Keratinocyte (primary cell): ENCODE measurements around the gene MALT1. TPM values are rescaled to one million over a fixed set of nuclear protein-coding genes. Genes with fewer than 3 reads are reported as not detected.
A peak's percentile ranks its signal among the peaks of the same experiment; 100 is the strongest.

ENCODE experiments used
- DNase-seq: peaks from one replicate; pipeline ENCODE4 v3.0.0-alpha.2; 2011; ENCODE audit warnings: low read depth, missing footprints, low spot score
- FAIRE-seq: peaks from 2 replicates; lab custom pipeline; 2011; peaks lifted over from hg19 to GRCh38; lab: Jason Lieb, UNC
- H2AFZ ChIP-seq: 2 replicates; pipeline ENCODE4 v1.6.0; 2012; ENCODE audit warnings: low read length, control low read depth, inconsistent platforms; ENCODE audit not compliant: control insufficient read depth
- H3K27ac ChIP-seq: 2 replicates; pipeline ENCODE4 v1.5.1; 2011; ENCODE audit warnings: low read length; ENCODE audit not compliant: control insufficient read depth, insufficient read depth
- H3K27me3 ChIP-seq: 3 replicates; pipeline ENCODE4 v1.6.0; 2011; ENCODE audit warnings: low read length; ENCODE audit not compliant: control insufficient read depth, insufficient read depth; ENCODE audit errors: extremely low read depth
- H3K36me3 ChIP-seq, 2 experiments: 2 replicates in 1 of 2; 3 replicates in 1 of 2; pipeline ENCODE4 v1.5.1; 2011; ENCODE audit warnings: low read length in 2 of 2, mild to moderate bottlenecking in 1 of 2; ENCODE audit not compliant: control insufficient read depth in 2 of 2, insufficient read depth in 2 of 2; ENCODE audit errors: extremely low read depth in 1 of 2
- H3K4me1 ChIP-seq: 3 replicates; pipeline ENCODE4 v1.5.1; 2011; ENCODE audit warnings: low read length; ENCODE audit not compliant: control insufficient read depth, insufficient read depth; ENCODE audit errors: extremely low read depth
- H3K4me2 ChIP-seq: 3 replicates; pipeline ENCODE4 v1.6.0; 2011; ENCODE audit warnings: low read depth, low read length; ENCODE audit not compliant: control insufficient read depth, insufficient read depth; ENCODE audit errors: extremely low read depth
- H3K4me3 ChIP-seq, 3 experiments: fragments of 200-600 bp in 1 of 3; sonication (generic) in 1 of 3; 2 replicates in 2 of 3; 3 replicates in 1 of 3; pipeline ENCODE4 v1.5.1; 2011 to 2016; ENCODE audit warnings: low read length in 3 of 3, mild to moderate bottlenecking in 3 of 3, control low read depth in 2 of 3, inconsistent platforms in 1 of 3, low read depth in 1 of 3, mixed read lengths in 1 of 3, mixed run types in 1 of 3, moderate library complexity in 1 of 3; ENCODE audit not compliant: control insufficient read depth in 2 of 3, insufficient read depth in 2 of 3; ENCODE audit errors: extremely low read depth in 1 of 3
- H3K79me2 ChIP-seq: 2 replicates; pipeline ENCODE4 v1.6.0; 2012; ENCODE audit warnings: low read length; ENCODE audit not compliant: control insufficient read depth, insufficient read depth
- H3K9ac ChIP-seq: 3 replicates; pipeline ENCODE4 v1.6.0; 2011; ENCODE audit warnings: low read length; ENCODE audit not compliant: control insufficient read depth, insufficient read depth; ENCODE audit errors: extremely low read depth
- H3K9me1 ChIP-seq: 3 replicates; pipeline ENCODE4 v1.6.0; 2011; ENCODE audit warnings: low read length; ENCODE audit not compliant: control insufficient read depth, insufficient read depth; ENCODE audit errors: extremely low read depth
- H3K9me3 ChIP-seq: 2 replicates; pipeline ENCODE4 v1.5.1; 2012; ENCODE audit warnings: low read depth, low read length; ENCODE audit not compliant: control insufficient read depth
- H4K20me1 ChIP-seq: 3 replicates; pipeline ENCODE4 v1.6.0; 2011; ENCODE audit warnings: low read length; ENCODE audit not compliant: control insufficient read depth, insufficient read depth; ENCODE audit errors: extremely low read depth
- CTCF ChIP-seq, 3 experiments: IDR thresholded peaks in 1 of 3; conservative IDR thresholded peaks in 1 of 3; optimal IDR thresholded peaks in 1 of 3; 2 replicates in 2 of 3; 3 replicates in 1 of 3; pipeline versions ENCODE3 to v1.5.1; 2011; ENCODE audit warnings: low read length in 3 of 3, mild to moderate bottlenecking in 3 of 3, moderate library complexity in 2 of 3, control low read depth in 1 of 3, inconsistent platforms in 1 of 3; ENCODE audit not compliant: insufficient read depth in 2 of 3; ENCODE audit errors: extremely low read depth in 1 of 3
- EZH2 ChIP-seq: IDR thresholded peaks from one replicate; pipeline ENCODE4 v1.6.1; 2012; ENCODE audit warnings: inconsistent platforms, mild to moderate bottlenecking, low read length, moderate library complexity
- dilution Hi-C: fragments of 300-500 bp; cut with MboI; formaldehyde crosslinking; loops from one replicate; pipeline ENCODE4 v1.7.0; 2020; ENCODE audit warnings: low sequenced_read_pairs; ENCODE audit not compliant: extremely low pct_ligation_motif_present
- polyA plus RNA-seq, 5 experiments: library from polyadenylated mRNA; depleted of rRNA in 3 of 5; stranded (reverse) in 3 of 5; stranded (forward) in 1 of 5; unstranded in 1 of 5; fragments of >200 nt; gene quantifications; 1 replicate in 1 of 5; 2 replicates in 3 of 5; 3 replicates in 1 of 5; pipeline versions ENCODE4 v1.2.1 to v1.2.3, GENCODE V29; 2011 to 2012; ENCODE audit warnings: missing spikeins in 2 of 5, low read depth in 1 of 5, low replicate concordance in 1 of 5

Gene MALT1
- polyA plus RNA-seq, 1 donor (not counting 4 experiments of a cell fraction or from before 2014, with no cell fraction given): 52.1 TPM

DNA sequence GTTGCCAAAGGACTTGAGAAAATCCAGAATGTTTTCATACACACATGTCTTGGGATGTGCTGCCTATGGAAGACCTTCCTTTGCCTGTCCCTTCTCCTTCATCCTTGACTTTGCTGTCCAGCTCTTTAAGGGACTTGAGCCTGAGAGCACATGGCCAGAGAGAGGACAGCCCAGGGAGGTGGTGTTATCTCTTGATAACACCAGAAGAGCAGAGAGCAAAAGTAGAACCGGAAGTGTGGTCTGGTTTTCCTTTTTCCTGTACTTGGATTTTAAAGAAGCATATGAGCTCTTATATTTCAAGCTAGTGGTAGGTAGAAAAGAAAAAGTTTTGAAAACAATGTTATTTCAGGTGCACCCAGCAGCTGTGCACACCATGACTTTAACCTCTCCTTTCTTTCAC is 99.3 kb downstream of the MALT1 start:
- H4K20me1 ChIP-seq: no peaks in the 10 kb centered on the region
- peaks cover 20% of the 10 kb centered on the region for H3K4me1 ChIP-seq
- no peaks in the 10 kb centered on the region for H3K9me1 ChIP-seq
- no peak overlapping the region for H2AFZ ChIP-seq
- H3K36me3 ChIP-seq: no peaks in the 10 kb centered on the region
- H3K9ac ChIP-seq: no peak overlapping the region
- dilution Hi-C loops: no loop called here
- peaks cover 3% of the 10 kb centered on the region for H3K27me3 ChIP-seq
- H3K79me2 ChIP-seq: no peaks in the 10 kb centered on the region
- no peaks in the 10 kb centered on the region for H3K9me3 ChIP-seq
- FAIRE-seq: peak; percentile 9
- no peak for DNase-seq
- no peak overlapping the region for H3K4me3 ChIP-seq
- no peak overlapping the region for H3K4me2 ChIP-seq
- no peak overlapping the region for H3K27ac ChIP-seq
- no peak for TF ChIP-seq CTCF (optimal IDR thresholded peaks at IDR 0.05 in 1 of 3, IDR thresholded peaks at IDR 0.05 in 1 of 3, conservative IDR thresholded peaks at IDR 0.05 in 1 of 3; ENCODE audit: extremely low read depth in 1 of 3, insufficient read depth in 2 of 3, low read length in 3 of 3)
- no peak for TF ChIP-seq EZH2

- Histone ChIP-seq H3K9ac (no peak overlapping the region), H3K4me2 (no peak overlapping the region), H3K9me3 (no peaks in the 10 kb centered on the region), H3K79me2 (no peaks in the 10 kb centered on the region), H3K4me1 (peaks cover 20% of the 10 kb centered on the region), H3K36me3 (no peaks in the 10 kb centered on the region), H2AFZ (no peak overlapping the region), H3K9me1 (no peaks in the 10 kb centered on the region), H4K20me1 (no peaks in the 10 kb centered on the region), H3K27ac (no peak overlapping the region), H3K27me3 (no peaks in the 10 kb centered on the region), H3K4me3 (no peak overlapping the region)
- FAIRE-seq (no peak), DNase-seq (no peak)
- TF ChIP-seq EZH2: no peak
- TF ChIP-seq CTCF (optimal IDR thresholded peaks at IDR 0.05 in 1 of 3, IDR thresholded peaks at IDR 0.05 in 1 of 3, conservative IDR thresholded peaks at IDR 0.05 in 1 of 3; ENCODE audit: extremely low read depth in 1 of 3, insufficient read depth in 2 of 3, low read length in 3 of 3): no peak
- dilution Hi-C loops: no loop called here
Measured at GRCh38 chr18:58772161-58772560, 100.9 kb downstream of the MALT1 start.
